Suprapubic skin (tissue), 4 donors: ENCODE measurements around the gene PPFIA3. TPM values are rescaled to one million over a fixed set of nuclear protein-coding genes. Genes with fewer than 3 reads are reported as not detected.

Experiments
- DNase-seq, 2 donors: peaks; one replicate each; pipeline ENCODE4 v3.0.0-alpha.2; 2019; ENCODE audit warnings: low spot score in 2 of 2
- H3K27ac ChIP-seq: fragments of 200-600 bp; sonication (generic); one replicate; pipeline ENCODE4 v1.5.1; 2019
- H3K27me3 ChIP-seq: fragments of 200-600 bp; sonication (generic); one replicate; pipeline ENCODE4 v1.5.1; 2019
- H3K36me3 ChIP-seq: fragments of 200-600 bp; sonication (generic); one replicate; pipeline ENCODE4 v1.5.1; 2019
- H3K4me1 ChIP-seq: fragments of 200-600 bp; sonication (generic); one replicate; pipeline ENCODE4 v1.5.1; 2019
- H3K4me3 ChIP-seq: fragments of 200-600 bp; sonication (generic); one replicate; pipeline ENCODE4 v1.5.1; 2019; ENCODE audit warnings: mild to moderate bottlenecking
- H3K9me3 ChIP-seq: fragments of 200-600 bp; sonication (generic); one replicate; pipeline ENCODE4 v1.5.1; 2019
- EP300 ChIP-seq: sonication (generic); formaldehyde crosslinking; IDR thresholded peaks from one replicate; pipeline ENCODE4 v1.6.1; 2017; ENCODE audit warnings: antibody characterized with exemption
- POLR2A ChIP-seq, 2 donors: fragments of 450-650 bp; IDR thresholded peaks; one replicate each; pipeline ENCODE4 v1.6.1; 2017; ENCODE audit warnings: antibody characterized with exemption in 2 of 2, mild to moderate bottlenecking in 2 of 2, moderate library complexity in 2 of 2
- POLR2AphosphoS5 ChIP-seq, 3 donors: sonication (generic); formaldehyde crosslinking; IDR thresholded peaks; one replicate each; pipeline ENCODE4 v1.6.1; 2017; ENCODE audit warnings: antibody characterized with exemption in 3 of 3
- WGBS: methylation state at CpG from one replicate; pipeline ENCODE4 v1.1.5; 2018; 5-methylcytosine and 5-hydroxymethylcytosine counted together
- total RNA-seq, 4 donors: library from RNA; depleted of rRNA; stranded (reverse); fragments of >200 nt; gene quantifications; one replicate each; pipeline ENCODE4 v1.1.0, GENCODE V29; 2016
- TF ChIP-seq, protein P1 (sequence below), 2 donors: fragments of 200-600 bp in 1 of 2; fragments of 450-650 bp in 1 of 2; sonication (generic) in 1 of 2; IDR thresholded peaks; one replicate each; pipeline ENCODE4 v1.5.1; 2016 to 2019; ENCODE audit warnings: antibody characterized with exemption in 2 of 2, mild to moderate bottlenecking in 1 of 2, moderate library complexity in 1 of 2

The PPFIA3 gene
- total RNA-seq, 4 donors from 2014 or later, result 42.7 to 50.1 (median 46.6) TPM

DNA sequence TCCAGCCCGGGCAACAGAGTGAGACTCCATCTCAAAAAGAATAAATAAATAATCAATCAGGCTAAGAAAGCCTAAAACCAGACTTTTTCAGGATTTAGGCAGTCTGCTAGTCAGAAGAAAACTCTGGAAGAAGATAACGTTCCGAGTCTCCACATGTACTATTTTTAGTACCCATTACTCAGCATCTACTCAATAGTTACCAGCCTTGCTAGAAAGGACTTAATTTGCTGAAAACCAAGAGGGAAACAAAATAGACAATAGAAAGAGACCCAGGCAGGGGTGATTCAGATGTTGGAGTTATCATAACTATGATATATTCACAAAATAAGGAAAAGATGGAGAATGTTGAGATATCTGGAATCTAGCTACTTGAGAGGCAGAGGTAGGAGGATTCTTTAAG lies 8.8 kb upstream of the PPFIA3 start:
- H3K27ac ChIP-seq, result no peak overlapping the region
- no peaks in the 10 kb centered on the region for H3K27me3 ChIP-seq
- H3K9me3 ChIP-seq, result no peaks in the 10 kb centered on the region
- DNase-seq, result no peak
- H3K4me1 ChIP-seq, result peaks cover 30% of the 10 kb centered on the region
- H3K36me3 ChIP-seq, result peaks cover 37% of the 10 kb centered on the region
- H3K4me3 ChIP-seq, result no peak overlapping the region
- 33% methylated on average over 3 of the region's 3 CpGs for WGBS
- TF ChIP-seq, protein P1, sequence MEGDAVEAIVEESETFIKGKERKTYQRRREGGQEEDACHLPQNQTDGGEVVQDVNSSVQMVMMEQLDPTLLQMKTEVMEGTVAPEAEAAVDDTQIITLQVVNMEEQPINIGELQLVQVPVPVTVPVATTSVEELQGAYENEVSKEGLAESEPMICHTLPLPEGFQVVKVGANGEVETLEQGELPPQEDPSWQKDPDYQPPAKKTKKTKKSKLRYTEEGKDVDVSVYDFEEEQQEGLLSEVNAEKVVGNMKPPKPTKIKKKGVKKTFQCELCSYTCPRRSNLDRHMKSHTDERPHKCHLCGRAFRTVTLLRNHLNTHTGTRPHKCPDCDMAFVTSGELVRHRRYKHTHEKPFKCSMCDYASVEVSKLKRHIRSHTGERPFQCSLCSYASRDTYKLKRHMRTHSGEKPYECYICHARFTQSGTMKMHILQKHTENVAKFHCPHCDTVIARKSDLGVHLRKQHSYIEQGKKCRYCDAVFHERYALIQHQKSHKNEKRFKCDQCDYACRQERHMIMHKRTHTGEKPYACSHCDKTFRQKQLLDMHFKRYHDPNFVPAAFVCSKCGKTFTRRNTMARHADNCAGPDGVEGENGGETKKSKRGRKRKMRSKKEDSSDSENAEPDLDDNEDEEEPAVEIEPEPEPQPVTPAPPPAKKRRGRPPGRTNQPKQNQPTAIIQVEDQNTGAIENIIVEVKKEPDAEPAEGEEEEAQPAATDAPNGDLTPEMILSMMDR (IDR thresholded peaks at IDR 0.05), result no peak
- TF ChIP-seq EP300 (no peak), POLR2A (IDR thresholded peaks at IDR 0.05) (no peak), POLR2AphosphoS5 (IDR thresholded peaks at IDR 0.05) (no peak)

DNA sequence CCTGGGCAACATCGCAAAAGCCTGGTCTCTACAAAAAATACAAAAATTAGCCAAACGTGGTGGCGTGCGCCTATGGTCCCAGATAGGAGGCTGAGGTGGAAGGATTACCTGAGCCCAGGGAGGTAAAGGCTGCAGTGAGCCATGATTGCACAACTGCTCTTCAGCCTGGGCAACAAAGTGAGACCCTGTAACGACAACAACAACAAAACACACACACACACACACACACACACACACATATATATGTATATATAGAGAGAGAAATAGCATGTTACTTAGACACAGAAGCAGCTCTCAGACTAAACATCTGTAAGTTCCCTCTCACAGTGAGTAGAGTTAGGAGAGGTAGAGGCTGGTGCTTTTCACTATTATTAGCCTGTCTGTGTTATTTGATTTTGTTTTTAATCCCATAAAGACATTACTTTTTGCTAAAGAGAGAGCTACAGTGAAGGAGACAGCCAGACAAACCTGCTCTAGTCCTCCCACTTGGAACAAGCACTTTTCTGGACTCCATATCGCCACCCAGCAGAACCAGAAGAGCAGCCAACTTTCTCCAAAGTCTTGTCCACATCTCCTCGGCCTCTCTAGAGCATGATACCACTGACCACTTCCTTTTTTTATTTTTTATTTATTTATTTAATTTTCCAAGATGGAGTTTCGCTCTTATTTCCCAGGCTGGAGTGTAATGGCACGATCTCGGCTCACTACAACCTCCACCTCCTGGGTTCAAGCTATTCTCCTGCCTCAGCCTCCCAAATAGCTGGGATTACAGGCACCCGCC lies 7.9 kb upstream of the PPFIA3 start:
- DNase-seq, result no peak
- Histone ChIP-seq H3K4me3 (no peak overlapping the region), H3K27ac (no peak overlapping the region), H3K4me1 (peaks cover 32% of the 10 kb centered on the region), H3K27me3 (no peaks in the 10 kb centered on the region), H3K9me3 (no peaks in the 10 kb centered on the region), H3K36me3 (peaks cover 28% of the 10 kb centered on the region)
- WGBS, result 79% methylated on average over 11 of the region's 11 CpGs
- TF ChIP-seq POLR2A (IDR thresholded peaks at IDR 0.05) (no peak), POLR2AphosphoS5 (IDR thresholded peaks at IDR 0.05) (no peak), EP300 (no peak)
- TF ChIP-seq, protein P1 (IDR thresholded peaks at IDR 0.05), result no peak

DNA sequence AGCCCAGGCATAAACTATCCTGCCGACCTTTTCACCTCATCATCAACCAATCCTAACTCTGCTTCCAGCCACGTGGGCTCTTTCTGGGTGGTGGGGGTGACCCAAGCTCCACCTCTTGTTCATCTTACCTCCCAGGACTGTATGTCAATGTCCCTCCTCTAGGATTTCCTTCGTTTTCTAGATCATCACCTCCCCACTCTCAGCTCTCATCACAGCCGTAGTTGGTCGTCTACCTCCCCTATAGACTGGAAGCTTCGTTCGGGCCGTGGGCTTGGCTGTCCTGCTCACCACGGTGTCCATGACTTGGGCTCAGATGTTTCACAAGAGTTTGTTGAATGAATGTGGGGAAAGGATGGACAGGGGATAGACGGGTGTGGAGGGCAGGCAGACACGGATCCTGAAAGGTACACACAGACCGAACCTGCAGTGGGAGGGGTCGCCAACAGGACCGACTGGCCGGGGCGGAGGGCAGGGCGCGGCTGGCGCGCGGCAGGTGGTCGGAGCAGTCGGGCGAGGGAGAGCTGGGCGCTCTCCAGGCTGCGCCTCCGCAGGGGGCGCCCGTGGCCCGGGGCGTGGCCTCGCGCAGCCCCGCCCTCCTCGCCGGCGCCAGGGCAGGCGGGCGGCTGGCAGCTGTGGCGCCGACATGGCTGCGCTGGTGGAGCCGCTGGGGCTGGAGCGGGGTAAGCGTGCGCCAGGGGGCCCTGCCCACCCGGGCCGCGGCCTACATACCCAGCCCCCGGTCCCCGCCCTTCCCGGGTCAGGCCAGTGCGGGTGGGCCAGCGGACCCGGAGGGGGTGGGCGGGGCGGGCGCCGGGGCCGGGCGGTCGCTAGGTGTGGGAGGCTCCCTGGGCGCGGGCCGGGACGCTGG lies 5.3 kb upstream of the PPFIA3 start, which contains the start of gene LIN7B:
TSS of gene LIN7B (plus strand) at position 609 of the 868 bp plus-strand sequence. CDS start at position 644, 35 bp downstream.
- Histone ChIP-seq H3K27ac (peak within 1 kb of the TSS; percentile 81), H3K9me3 (no peaks in the 10 kb centered on the region), H3K4me3 (peak within 1 kb of the TSS; percentile 91), H3K27me3 (no peaks in the 10 kb centered on the region), H3K4me1 (peaks cover 50% of the 10 kb centered on the region), H3K36me3 (peaks cover 2% of the 10 kb centered on the region)
- DNase-seq, result no peak
- 2% methylated on average over 22 of the region's 66 CpGs for WGBS
- no peak for TF ChIP-seq POLR2A (IDR thresholded peaks at IDR 0.05)
- TF ChIP-seq, protein P1 (IDR thresholded peaks at IDR 0.05), result peak; percentile 28 to 78

DNA sequence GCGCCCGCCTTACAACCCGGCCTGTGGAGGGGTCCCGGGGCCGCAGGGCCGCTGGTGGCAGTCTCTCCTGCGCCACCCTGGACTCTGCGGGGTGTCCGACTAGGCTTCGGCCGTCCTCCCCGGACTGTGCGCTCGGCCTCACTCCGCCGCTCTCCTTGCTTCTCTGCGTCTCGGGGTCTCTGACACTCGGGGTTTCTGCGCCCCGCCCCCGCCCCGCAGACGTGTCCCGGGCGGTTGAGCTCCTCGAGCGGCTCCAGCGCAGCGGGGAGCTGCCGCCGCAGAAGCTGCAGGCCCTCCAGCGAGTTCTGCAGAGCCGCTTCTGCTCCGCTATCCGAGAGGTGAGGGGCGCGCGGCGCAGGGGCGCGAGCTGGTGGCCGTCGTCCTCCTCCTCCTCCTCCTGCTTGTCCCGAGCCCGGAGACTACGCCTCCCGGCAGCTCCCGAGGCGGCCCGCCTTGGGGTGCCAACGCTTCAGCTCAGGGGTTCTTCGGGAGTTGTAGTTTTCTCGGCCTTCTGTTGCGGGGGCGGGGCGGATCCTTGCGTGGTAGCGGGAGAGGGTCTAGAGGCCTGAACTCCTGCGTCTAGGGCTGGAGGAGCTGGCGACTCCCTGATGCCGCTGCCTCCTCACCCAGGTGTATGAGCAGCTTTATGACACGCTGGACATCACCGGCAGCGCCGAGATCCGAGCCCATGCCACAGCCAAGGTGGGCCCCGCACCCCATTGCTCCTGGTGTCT lies 4.5 kb upstream of the PPFIA3 start:
- Histone ChIP-seq H3K27me3 (no peaks in the 10 kb centered on the region), H3K27ac (peak overlapping the region; percentile 81), H3K36me3 (no peaks in the 10 kb centered on the region), H3K4me1 (peaks cover 56% of the 10 kb centered on the region), H3K9me3 (no peaks in the 10 kb centered on the region), H3K4me3 (peak overlapping the region; percentile 91)
- no peak for DNase-seq
- TF ChIP-seq POLR2A (IDR thresholded peaks at IDR 0.05), result no peak
- TF ChIP-seq, protein P1 (IDR thresholded peaks at IDR 0.05), result no peak
- TF ChIP-seq POLR2AphosphoS5 (IDR thresholded peaks at IDR 0.05), result no peak
- TF ChIP-seq EP300, result no peak
- WGBS, result 24% methylated on average over 19 of the region's 68 CpGs
